DMS 273 (cell line): ENCODE measurements around the gene PRPSAP1.
"Not testable (repeated sequence)": the region's sequence is repeated elsewhere in the genome, so short reads cannot be mapped to it uniquely, and the experiment has no call there.

Experiments used
- DNase-seq: peaks from one replicate; lab custom pipeline; 2025; ENCODE audit not compliant: unreplicated experiment; lab: John Stamatoyannopoulos, UW

Gene PRPSAP1

DNA sequence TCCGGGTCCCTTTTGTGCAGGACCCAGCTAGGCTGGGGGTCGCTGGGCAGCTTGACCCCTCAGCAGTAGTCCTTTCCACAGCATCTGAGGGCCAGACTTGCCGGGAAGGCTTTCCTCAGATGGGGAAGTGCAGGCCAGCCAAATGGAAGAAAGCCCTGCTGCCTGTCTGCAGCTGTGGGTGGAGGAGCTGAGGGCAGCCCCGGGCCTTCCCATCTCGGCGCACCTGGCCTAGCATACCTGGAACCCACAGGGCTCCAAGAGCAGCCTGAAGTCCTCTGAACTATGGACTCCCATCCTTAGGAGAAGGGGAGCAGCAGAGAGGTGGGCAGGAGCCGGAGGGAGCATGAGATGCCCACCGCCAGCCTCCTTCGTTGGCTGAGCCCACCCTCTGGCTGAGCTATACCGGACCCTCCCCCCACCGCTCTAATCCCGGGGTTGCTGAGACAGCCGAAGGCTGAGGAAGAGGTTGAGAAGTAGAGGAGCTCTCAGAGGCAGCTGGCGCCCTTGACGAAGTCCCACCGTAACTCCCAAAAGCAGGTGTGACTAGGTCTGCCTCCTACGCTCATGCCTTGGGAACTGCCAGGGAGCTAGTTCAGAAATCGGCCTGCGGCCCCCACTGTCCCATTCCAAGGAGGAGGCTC lies 75.3 kb downstream of the PRPSAP1 start:
- DNase-seq: no peak

DNA sequence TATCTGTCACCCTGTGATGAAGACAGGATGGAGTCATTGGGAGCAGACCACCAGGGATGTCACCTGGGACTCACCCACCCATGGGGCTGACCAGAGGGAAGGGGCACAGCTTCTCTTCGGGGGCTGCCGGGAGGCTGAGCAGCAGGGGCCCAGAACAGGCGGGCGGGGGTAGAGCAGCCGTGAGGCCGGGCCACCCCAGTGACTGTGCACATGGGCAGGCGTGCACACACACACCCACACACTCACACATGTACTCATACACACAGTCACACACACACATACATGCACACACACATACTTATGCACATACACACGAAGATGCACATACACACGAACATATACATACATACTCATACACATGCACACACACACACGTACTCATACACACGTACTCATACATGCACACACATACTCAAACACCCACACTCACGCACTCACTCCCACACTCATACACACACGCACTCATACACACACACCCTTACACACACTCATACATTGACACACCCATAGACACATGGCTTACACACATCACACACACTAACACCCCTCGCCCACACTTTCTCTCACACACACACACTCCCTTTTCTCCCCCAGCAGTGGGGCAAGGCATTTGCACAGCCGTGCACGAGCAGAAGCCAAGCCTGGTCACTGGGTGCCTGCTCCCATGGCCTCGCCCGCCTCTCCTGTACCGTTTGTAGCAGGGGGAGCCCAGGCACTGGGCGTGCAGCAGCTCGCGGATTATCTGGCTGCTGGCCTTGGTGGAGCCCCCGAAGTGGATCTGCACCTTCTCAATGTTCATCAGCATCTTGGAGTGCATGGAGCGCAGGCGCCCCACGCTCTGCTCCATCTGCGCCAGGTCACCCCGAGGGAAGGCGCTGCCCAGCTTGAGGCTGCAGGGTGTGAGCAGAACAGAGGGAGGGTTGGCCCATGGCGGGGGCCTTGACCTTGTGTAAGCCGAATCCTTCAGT lies 76.1 kb downstream of the PRPSAP1 start:
- DNase-seq: no peak

DNA sequence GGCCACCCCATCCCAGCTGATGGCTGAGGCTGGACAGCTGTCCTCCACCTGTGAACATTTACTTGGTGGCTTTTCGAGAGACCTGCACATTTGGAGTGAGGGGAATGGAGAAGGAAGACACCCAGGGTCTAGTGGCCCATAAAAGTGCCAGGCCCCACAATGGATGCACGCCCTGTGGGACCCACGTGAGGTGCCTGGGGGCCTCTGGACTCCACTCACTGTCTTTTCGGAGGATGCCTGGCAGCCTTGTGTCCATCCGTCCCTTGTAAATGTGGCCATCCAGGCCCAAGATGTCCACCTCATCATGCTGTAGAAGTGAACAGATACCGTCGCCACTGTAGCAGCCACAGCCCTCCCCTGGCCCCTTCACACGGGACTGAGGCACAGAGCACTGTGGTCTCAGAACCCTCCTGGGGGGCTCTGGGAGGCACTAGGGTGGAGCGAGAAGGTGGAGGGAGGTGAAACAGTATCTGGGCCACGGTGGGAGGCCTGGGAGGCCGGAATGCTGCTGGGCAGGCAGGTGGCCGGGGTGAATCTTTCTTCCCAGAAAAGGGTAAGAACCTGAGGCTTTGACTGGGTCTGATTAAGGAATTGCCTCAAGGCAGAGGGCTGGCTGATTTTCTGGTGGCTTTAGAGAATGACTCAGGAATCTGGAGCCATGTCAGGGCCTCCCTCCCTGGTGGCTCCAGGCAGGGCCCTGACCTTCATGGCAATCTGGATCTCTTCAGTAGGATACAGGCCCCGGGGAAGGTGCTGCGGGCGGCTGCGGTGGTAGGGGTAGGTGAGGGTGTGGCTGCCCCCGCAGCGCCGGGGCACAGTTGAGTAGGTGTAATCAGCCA lies 77.0 kb downstream of the PRPSAP1 start:
- no peak for DNase-seq

DNA sequence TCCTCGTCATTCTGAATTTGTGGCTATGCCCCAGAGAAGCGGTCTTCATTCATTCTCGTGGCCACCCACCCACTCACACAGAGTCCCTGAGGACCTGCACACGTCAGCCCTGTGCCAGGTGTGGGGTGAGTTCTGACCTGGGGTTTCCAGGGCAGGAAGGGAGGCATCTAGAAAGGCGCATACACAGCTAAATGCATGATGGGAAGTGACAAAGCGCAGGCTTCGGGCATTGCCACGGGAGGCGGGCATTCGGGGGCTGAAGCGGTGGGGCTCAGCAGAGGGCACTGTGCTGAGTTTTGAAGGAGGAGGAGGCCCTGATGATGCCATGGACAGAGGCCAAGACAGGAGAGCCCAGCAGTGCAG lies 77.7 kb downstream of the PRPSAP1 start:
- DNase-seq: no peak

DNA sequence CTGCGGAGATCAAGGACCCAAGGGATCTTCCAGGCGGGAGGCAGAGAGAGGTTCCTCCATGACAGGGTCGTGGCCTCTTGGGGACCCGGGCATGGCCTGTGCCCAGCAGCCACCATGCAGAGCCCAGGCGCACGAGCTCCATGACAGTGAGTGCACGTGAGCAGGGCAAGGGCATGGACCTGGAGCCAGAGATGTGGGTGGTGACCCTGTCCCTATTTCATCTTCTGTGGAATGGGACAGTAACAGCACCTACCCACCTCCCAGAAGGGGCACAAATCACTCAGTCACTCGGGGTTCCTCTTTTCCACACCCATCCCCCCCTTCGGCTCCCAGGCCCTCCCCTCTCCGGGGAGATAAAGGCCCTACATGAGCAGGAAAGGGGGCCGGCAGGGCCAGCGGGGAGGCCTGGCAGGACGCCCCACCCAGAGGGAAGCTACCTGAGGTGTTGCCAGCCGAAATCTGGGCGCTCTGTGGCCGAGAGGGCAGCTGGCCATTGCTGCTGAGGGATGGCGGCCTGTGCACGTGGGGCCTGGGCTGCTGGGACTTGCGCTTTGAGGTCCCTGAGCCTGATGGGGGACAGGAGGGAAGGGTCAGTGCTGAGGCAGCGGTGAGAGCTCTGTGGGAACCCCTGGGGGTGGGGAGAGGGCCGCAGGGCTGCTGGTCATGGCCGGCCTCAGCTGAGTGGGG lies 78.2 kb downstream of the PRPSAP1 start:
- no peak for DNase-seq

DNA sequence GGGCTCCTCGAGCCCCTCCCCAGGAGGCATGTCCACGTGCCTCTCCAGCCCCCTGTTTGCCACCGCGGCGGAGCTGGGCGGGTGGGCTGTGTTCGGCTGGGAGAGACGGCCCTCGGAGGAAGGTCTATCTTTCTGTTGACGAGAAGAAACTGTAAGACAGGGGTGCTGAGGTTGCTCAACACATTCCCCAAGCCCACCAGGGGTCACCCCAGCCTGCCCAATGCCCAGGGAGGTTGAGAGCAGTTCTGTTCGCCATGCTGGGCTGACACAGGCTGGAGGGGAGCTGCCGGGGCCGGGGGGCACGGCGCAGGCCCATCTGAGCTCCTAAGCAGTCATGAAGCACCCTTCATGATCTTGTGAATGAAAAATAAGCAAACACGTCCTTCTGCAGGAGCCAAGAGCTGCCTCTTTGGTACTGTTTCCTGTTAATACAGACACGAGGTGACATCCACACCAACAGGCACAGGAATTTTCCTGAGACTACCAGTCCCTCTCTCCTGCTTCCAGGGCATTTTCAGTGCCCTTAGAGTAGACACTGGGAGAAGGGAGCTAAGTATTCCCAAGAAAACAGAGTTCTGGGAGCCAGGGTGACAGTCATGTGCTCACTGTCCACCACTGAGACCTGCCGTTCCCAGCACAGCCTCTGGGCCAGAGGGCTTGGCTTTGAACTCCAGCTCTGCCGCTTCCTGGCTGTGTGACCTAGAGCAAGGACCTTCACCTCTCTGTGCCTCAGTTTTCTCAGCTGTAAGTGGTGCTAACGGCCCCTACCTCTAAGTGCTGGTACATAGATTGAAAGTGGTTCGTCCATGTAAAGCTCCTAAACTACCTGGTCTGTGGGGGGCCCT lies 79.4 kb downstream of the PRPSAP1 start:
- DNase-seq: no peak

DNA sequence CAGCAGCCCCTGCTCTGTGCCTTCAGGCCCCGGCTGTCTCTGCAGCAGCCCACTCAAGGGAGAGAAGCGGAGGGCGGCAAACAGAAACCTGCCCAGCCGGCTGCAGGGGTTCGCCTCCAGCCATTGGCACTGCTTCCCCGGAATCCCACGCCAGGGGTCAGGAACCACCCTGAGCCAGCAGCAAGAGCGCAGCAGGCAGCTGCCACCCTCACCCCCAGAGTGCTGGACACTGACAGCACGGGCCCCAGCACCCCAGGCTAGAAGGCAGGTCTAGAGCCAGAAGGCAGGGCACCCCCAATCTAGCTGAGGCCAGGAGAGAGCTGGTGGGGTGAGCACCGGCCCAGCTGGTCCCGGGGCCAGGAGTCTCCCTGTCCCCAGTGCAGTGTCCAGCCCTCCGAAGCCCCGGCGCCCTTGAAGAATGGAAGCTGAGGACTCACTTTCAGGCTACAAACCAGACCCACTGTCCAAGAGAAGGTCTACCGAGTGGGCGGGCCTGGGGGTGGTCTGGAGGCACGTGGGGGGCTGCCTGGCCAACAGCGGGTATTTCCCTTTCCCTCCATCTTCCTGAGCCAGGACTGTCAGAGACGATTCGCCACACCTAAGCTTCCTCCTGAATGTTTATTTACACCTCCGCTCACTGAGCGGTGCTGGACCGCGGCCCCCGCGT lies 80.1 kb downstream of the PRPSAP1 start:
- no peak for DNase-seq

DNA sequence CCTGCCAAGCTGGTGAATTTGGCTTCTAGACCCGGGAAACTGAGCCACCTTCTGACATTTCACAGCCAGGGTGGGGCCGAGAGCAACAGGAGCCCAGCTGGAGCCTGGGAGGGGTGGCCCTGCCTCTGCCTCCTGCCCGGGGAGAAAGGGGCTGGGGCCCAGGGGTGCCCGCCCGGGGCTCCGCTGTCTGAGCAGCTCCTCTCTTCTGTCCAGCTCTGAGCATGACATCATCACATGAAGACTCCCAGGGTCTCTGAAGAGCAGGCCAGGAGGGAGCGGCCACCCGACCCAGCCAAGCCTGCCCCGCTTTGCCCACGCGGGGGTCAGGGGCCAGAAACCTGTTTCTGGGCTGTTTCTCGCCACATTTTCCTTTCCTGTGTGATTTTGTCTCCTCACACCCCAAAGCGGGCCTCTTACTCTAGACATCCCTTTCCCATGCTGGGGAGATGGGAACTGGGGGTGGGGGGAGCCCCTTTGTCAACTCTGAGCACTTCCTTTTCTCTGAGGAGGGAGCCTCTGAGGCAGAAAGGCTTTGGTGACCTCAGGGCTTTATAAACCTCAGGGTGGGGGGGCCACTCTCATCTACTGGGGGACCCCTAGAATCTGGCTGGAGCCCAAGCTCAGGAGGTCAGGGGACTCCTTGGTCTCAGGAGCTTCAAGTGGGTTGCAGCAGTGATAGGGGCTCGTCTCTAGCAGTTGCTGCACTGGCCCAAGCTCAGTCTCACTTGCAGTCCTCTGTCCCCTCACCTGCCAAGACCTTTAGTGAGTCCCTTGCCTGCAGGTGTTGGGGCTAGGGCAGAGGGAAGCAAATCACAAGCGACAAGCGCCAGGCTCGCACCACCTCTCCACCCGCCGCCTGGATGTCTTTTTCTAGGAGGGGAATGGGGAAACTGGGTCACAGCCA lies 80.9 kb downstream of the PRPSAP1 start:
- DNase-seq: no peak

DNA sequence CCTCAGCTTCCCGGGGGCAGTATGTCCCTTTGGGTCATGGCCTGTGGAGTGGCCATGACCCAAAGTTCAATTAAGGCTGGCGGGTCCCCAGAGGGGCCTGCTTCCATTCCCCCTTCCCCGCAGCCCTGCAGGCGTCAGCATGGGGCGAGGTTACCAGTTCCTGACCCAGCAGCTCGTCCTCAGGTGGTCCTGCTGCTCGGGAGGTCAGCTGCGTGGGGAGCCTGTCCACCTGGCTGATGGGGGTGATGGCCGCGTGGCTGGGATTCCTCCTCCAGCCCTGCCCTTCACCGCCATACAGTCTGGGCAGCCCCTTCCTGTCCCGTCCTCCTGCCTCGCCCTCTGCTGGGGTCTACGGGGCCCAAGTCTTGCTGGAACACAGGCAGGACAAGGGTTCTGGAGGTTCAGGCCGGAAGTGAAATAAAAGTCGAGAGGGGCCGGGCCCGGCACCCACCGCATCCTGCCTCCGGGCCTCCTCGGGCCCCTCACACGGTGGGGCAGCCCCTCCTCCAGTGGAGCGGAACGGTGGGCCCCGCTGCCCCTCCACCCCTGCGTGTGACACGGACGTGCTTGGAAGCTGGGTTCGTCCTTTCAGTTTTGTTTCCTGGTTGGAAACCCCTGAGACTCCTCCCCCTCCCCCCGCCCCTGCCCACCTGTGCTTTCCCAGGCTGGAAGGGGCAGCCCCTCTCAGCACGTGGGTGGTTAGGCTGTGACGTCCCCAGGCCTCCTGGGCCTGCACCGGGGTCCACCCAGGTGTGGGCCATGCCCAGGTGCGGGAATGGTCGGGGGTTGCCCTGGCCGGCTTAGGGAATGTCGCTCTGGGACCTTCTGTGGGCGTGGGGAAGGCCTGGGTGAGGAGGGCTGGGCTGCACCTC lies 81.8 kb downstream of the PRPSAP1 start:
- DNase-seq: no peak

DNA sequence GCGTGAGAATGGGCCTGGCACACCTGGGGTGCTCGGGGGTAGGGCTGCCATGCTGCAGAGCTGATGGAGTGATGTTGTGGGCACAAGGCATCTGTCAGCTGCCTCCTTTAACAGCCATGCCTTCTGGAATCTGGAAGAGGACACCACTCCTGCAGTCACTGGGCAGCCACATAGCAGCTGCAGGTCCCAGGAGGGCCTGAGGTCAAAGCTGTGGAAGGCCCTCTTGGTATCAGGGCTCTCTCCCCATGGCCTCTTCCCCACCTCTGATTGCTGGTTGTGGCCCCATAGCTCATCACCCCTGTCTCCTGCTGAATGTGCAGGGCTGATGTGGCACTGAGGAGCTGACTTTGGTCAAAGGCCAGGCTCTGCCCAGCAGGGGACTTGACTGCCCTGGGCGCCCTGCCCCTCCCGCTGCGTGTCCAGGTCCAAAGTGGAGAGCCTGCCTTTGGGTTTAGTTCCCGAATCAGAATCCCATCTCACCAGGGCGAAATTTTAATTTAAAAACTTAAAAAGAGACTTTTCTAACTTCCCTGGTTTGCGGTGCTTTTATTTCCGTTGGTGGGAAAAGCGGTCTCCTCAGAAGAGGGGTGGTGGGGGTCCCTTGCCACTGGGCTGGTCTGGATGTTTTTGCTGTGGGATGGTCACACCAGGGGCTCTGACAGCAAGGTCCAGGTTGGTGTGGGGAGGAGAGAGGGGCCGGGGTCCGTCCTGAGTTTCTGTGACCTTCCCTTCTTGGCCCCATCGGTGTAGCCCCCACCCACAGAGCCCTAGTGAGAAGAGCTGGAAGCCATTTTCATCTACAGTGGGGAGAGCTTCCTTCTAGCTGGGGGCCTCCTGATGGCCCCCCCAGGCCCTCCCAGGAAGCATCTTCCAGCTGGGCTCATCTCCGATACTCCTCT lies 82.7 kb downstream of the PRPSAP1 start:
- DNase-seq: peak; percentile 39

DNA sequence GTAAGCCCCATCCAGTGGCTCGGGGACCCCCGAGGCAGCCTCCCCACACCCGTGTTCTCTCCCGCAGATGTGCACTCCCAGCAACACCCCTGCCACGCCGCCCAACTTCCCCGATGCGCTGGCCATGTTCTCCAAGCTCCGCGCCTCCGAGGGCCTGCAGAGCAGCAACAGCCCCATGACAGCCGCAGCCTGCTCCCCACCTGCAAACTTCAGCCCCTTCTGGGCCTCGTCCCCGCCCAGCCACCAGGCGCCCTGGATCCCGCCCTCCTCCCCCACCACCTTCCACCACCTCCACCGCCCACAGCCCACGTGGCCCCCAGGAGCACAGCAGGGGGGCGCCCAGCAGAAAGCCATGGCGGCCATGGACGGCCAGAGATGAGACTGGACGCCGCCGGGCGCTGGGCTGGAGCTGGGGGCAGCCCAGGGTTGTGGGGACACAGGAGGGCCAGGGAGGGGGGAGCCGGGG lies 83.6 kb downstream of the PRPSAP1 start:
- no peak for DNase-seq

DNA sequence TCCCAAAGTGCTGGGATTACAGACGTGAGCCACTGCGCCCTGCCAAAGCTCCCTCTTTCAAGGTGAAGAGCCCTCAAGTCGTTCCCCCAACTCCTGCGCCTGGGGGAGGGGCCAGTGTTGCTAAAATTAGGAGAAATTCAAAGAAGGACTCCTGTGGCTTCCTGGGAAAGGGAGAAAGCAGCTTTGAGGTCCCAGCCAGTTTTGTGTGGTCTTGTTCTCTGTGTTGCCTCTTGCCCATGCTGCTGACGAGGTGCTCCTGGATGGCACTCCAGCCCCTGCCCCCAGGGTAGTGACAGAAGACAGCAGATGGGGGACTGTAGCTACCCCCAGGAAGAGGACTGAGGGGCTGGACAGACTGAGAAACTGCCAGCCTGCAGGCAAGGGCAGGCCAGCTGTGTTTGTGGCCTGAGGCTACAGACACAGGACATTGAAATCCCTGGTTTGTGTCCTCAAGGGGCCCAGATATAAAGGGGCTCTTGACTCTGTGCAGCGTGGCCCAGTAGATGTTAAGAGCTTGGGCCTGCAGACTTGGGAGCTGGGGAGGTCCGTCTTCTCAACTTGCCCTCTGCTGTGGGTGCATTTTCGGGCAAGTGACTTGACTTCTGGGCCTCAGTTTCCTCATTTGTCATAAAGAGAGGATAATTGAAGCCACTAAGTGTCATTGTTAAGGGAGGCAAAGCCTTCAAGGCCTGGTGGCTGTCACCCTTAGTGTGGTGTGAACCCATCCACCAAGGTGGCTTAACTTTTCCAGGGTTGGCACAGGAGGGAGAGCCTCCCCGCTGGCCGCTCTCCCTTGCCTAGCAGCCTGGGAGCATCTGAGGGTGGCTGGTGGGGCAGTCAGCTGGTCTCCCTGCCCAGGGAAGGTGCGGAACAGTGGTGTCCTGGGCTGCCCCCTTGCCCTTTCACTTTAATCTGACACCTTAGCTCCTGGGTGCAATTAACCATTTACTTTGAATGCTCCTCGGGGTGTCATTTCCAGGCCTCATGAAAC lies 84.4 kb downstream of the PRPSAP1 start:
- no peak for DNase-seq

DNA sequence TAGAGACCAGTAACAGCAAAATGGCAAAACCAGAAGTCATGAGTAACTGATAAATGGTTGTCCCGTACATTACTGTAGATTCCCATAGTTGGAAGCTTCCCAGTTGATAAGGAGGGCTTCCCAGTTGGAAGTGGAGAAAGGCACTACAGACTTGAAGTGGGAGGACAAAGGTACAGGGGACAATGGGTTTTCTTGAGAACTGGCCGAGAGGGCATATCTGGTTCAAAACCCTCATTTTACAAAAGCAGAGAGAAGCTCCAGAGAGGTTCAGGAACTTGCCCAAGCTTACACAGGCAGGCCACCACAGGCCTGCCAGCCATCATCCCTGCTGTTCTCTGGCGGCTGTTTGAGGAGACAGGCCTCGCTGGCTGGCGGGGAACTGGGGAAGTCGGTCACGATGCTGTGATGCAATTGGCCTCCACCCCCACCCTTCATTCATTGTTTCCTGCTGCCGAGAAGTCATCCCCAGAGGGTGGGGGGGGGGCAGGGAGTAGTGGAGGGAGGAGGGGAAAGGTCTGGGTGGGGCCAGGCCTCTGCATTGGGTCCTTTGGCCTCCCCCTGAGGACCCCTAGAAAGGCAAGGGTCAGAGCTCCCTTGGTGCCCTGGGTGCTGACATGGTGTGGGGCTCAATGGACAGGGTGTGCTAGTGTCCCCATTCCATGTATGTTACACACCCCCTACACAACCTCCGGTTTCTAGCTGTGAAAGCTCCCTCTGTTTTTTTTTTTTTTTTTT lies 85.5 kb downstream of the PRPSAP1 start:
- DNase-seq: peak; percentile 81

DNA sequence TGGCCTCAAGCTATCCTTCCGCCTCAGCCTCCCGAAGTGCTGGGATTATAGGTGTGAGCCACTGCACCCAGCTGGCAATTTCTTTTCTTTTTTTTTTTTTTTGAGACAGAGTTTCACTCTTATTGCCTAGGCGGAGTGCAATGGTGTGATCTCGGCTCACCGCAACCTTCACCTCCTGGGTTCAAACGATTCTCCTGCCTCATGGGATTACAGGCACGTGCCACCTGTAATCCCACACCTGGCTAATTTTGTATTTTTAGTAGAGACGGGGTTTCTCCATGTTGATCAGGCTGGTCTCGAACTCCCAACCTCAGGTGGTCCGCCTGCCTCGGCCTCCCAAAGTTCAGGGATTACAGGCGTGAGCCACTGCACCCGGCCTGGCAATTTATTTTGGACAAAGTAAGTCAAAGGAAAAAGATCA lies 86.1 kb downstream of the PRPSAP1 start:
- not testable (repeated sequence) for DNase-seq
